ENCODE data around the gene CAV3.

GRCh38 chr3:8775602-8776001 lies 42.0 kb downstream of the CAV3 start:
- TF ChIP-seq, protein P1, sequence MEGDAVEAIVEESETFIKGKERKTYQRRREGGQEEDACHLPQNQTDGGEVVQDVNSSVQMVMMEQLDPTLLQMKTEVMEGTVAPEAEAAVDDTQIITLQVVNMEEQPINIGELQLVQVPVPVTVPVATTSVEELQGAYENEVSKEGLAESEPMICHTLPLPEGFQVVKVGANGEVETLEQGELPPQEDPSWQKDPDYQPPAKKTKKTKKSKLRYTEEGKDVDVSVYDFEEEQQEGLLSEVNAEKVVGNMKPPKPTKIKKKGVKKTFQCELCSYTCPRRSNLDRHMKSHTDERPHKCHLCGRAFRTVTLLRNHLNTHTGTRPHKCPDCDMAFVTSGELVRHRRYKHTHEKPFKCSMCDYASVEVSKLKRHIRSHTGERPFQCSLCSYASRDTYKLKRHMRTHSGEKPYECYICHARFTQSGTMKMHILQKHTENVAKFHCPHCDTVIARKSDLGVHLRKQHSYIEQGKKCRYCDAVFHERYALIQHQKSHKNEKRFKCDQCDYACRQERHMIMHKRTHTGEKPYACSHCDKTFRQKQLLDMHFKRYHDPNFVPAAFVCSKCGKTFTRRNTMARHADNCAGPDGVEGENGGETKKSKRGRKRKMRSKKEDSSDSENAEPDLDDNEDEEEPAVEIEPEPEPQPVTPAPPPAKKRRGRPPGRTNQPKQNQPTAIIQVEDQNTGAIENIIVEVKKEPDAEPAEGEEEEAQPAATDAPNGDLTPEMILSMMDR (IDR thresholded peaks at IDR 0.05), result no peak
- TF ChIP-seq POLR2AphosphoS5 (IDR thresholded peaks at IDR 0.05) (no peak), POLR2A (IDR thresholded peaks at IDR 0.05) (no peak), EP300 (IDR thresholded peaks at IDR 0.05; ENCODE audit: low read depth) (no peak)

Data from transverse colon (tissue), 4 donors.